ENCODE results near the gene PLB1. TPM values are rescaled to one million over a fixed set of nuclear protein-coding genes. Genes with fewer than 3 reads are reported as not detected.
A peak's percentile ranks its signal among the peaks of the same experiment; 100 is the strongest.

Gene PLB1
- total and polyA plus RNA-seq, 2 donors (not counting 1 experiment from before 2014, with no cell fraction given), result 0.25 to 0.51 TPM

DNA sequence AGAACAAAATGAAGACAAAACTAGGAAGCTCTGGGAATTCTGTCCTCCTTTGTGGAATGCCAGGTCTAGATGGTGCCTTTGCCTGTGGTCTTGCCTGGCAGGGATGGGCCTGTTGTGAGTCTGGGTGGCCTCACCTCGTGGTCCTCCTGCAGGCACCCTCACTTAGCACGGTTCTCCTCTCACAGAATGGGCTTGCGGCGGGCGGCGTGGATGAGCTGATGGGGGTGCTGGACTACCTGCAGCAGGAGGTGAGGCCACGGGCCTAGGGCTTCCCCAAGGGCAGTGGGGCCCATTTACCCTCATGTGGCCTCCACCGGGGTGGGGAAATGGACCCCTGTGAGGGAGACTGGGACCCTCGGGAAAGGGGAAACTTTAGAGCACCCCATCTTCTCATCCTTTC lies 42.3 kb downstream of the PLB1 start:
- H3K9me3 ChIP-seq (ENCODE audit: control extremely low read depth in 1 of 3, control insufficient read depth in 2 of 3, insufficient read depth in 1 of 3, low read length in 2 of 3), result no peaks in the 10 kb centered on the region
- ATAC-seq (ENCODE audit: low read depth), result no peak
- no peaks in the 10 kb centered on the region for H3K4me1 ChIP-seq (ENCODE audit: control insufficient read depth in 2 of 2, insufficient read depth in 2 of 2, low read length in 2 of 2)
- H3K4me1 Mint-ChIP-seq, result peaks cover 3% of the 10 kb centered on the region
- H4K20me1 ChIP-seq (ENCODE audit: control insufficient read depth, insufficient read depth, low read length, poor library complexity, severe bottlenecking), result no peaks in the 10 kb centered on the region
- no peak overlapping the region for H3K27ac Mint-ChIP-seq
- intact Hi-C loops (cut with micrococcal nuclease), result no loop called here
- WGBS (ENCODE audit: insufficient coverage), result 100% methylated on average over 3 of the region's 9 CpGs
- no peak overlapping the region for H3K4me3 ChIP-seq (ENCODE audit: control extremely low read depth in 1 of 5, extremely low read depth in 1 of 5, insufficient read depth in 1 of 5, low read depth in 2 of 5, low read length in 4 of 5)
- no peak overlapping the region for H3K4me2 ChIP-seq (replicated peaks; ENCODE audit: low read depth, low read length, poor library complexity, severe bottlenecking)
- no peak overlapping the region for H3K4me3 Mint-ChIP-seq
- CTCF ChIA-PET, result no interaction called here
- peaks cover 23% of the 10 kb centered on the region for H3K27me3 Mint-ChIP-seq
- H3K27ac ChIP-seq (ENCODE audit: low read length in 2 of 2), result no peak overlapping the region
- no peaks in the 10 kb centered on the region for H3K79me2 ChIP-seq (ENCODE audit: control insufficient read depth, insufficient read depth, low read length)
- H3K9ac ChIP-seq (ENCODE audit: low read length), result no peak overlapping the region
- POLR2A ChIA-PET, result no interaction called here
- H3K27me3 ChIP-seq (replicated peaks in 1 of 4; ENCODE audit: control extremely low read depth in 1 of 4, control insufficient read depth in 3 of 4, insufficient read depth in 4 of 4, low read length in 3 of 4), result peaks cover 0 to 2% (median 0%) of the 10 kb centered on the region in 4 experiments
- no peaks in the 10 kb centered on the region for H3K9me3 Mint-ChIP-seq (ENCODE audit: insufficient read depth)
- H2AFZ ChIP-seq (ENCODE audit: insufficient read depth, low read depth, low read length, poor library complexity, severe bottlenecking), result no peak overlapping the region
- TF ChIP-seq, protein P1, sequence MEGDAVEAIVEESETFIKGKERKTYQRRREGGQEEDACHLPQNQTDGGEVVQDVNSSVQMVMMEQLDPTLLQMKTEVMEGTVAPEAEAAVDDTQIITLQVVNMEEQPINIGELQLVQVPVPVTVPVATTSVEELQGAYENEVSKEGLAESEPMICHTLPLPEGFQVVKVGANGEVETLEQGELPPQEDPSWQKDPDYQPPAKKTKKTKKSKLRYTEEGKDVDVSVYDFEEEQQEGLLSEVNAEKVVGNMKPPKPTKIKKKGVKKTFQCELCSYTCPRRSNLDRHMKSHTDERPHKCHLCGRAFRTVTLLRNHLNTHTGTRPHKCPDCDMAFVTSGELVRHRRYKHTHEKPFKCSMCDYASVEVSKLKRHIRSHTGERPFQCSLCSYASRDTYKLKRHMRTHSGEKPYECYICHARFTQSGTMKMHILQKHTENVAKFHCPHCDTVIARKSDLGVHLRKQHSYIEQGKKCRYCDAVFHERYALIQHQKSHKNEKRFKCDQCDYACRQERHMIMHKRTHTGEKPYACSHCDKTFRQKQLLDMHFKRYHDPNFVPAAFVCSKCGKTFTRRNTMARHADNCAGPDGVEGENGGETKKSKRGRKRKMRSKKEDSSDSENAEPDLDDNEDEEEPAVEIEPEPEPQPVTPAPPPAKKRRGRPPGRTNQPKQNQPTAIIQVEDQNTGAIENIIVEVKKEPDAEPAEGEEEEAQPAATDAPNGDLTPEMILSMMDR (IDR thresholded peaks at IDR 0.05), result no peak
- no peak for TF ChIP-seq EZH2 (IDR thresholded peaks at IDR 0.05; ENCODE audit: borderline replicate concordance, insufficient read depth, low read depth, low read length, poor library complexity, severe bottlenecking)
- no peak for DNase-seq
- H3K36me3 ChIP-seq (replicated peaks in 1 of 2; ENCODE audit: control extremely low read depth in 1 of 2, control insufficient read depth in 1 of 2, extremely low read depth in 1 of 2, insufficient read depth in 2 of 2, low read length in 1 of 2), result no peaks in the 10 kb centered on the region

DNA sequence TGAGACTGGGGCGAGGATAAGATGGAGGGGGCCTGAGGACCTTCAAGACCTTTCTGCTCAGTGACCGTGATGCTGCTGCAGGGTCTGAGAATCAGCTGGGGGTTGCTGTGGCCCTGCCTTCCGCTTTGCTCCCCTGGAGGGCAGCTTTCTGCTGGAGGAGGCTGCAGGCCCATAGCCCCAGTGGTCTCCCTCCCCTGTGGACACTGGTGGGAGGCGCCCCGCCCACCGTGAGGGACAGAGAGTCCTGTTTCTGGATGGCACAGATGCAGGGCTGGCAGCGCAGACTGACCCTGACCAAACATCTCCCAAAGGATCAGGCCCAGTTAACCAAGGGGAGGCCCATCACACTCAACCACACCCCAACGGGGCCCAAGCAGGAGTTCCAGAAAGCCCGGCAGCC lies 42.8 kb downstream of the PLB1 start:
- intact Hi-C loops (cut with micrococcal nuclease), result no loop called here
- H3K4me3 Mint-ChIP-seq, result no peak overlapping the region
- TF ChIP-seq, protein P1 (IDR thresholded peaks at IDR 0.05), result no peak
- no peak for TF ChIP-seq EZH2 (IDR thresholded peaks at IDR 0.05; ENCODE audit: borderline replicate concordance, insufficient read depth, low read depth, low read length, poor library complexity, severe bottlenecking)
- no peak overlapping the region for H3K9ac ChIP-seq (ENCODE audit: low read length)
- H3K4me3 ChIP-seq (ENCODE audit: control extremely low read depth in 1 of 5, extremely low read depth in 1 of 5, insufficient read depth in 1 of 5, low read depth in 2 of 5, low read length in 4 of 5), result no peak overlapping the region
- POLR2A ChIA-PET, result no interaction called here
- peaks cover 3% of the 10 kb centered on the region for H3K4me1 Mint-ChIP-seq
- H3K4me1 ChIP-seq (ENCODE audit: control insufficient read depth in 2 of 2, insufficient read depth in 2 of 2, low read length in 2 of 2), result no peaks in the 10 kb centered on the region
- no peak for ATAC-seq (ENCODE audit: low read depth)
- no peak for DNase-seq
- peak overlapping the region; percentile 38 for H2AFZ ChIP-seq (ENCODE audit: insufficient read depth, low read depth, low read length, poor library complexity, severe bottlenecking)
- H3K27me3 Mint-ChIP-seq, result peaks cover 20% of the 10 kb centered on the region
- no peak overlapping the region for H3K27ac ChIP-seq (ENCODE audit: low read length in 2 of 2)
- no peaks in the 10 kb centered on the region for H3K79me2 ChIP-seq (ENCODE audit: control insufficient read depth, insufficient read depth, low read length)
- H3K27ac Mint-ChIP-seq, result no peak overlapping the region
- H3K9me3 ChIP-seq (ENCODE audit: control extremely low read depth in 1 of 3, control insufficient read depth in 2 of 3, insufficient read depth in 1 of 3, low read length in 2 of 3), result no peaks in the 10 kb centered on the region
- no peaks in the 10 kb centered on the region for H3K36me3 ChIP-seq (replicated peaks in 1 of 2; ENCODE audit: control extremely low read depth in 1 of 2, control insufficient read depth in 1 of 2, extremely low read depth in 1 of 2, insufficient read depth in 2 of 2, low read length in 1 of 2)
- H3K27me3 ChIP-seq (replicated peaks in 1 of 4; ENCODE audit: control extremely low read depth in 1 of 4, control insufficient read depth in 3 of 4, insufficient read depth in 4 of 4, low read length in 3 of 4), result peaks cover 0 to 2% (median 0%) of the 10 kb centered on the region in 4 experiments
- H3K4me2 ChIP-seq (replicated peaks; ENCODE audit: low read depth, low read length, poor library complexity, severe bottlenecking), result peak overlapping the region; percentile 2
- 93% methylated on average over 9 of the region's 9 CpGs for WGBS (ENCODE audit: insufficient coverage)
- no peaks in the 10 kb centered on the region for H3K9me3 Mint-ChIP-seq (ENCODE audit: insufficient read depth)
- H4K20me1 ChIP-seq (ENCODE audit: control insufficient read depth, insufficient read depth, low read length, poor library complexity, severe bottlenecking), result no peaks in the 10 kb centered on the region
- CTCF ChIA-PET, result no interaction called here
